Stimulated activated CD8-positive, alpha-beta memory T cell treated with anti-CD3 and anti-CD28 coated beads, Interleukin-12 subunit alpha, Interleukin-12 subunit beta, amount 100 ng/mL, for 24 hours (primary cell): ENCODE results near the gene CALML5.
"Not testable (repeated sequence)": the region's sequence is repeated elsewhere in the genome, so short reads cannot be mapped to it uniquely, and the experiment has no call there.

ENCODE experiments used
- DNase-seq: peaks from one replicate; pipeline ENCODE4 v3.0.0-alpha.2; 2020; ENCODE audit errors: extremely low read depth

Gene CALML5

GRCh38 chr10:5482016-5482415, 17.4 kb downstream of the CALML5 start:
- no peak for DNase-seq

- no peak for DNase-seq
These were observed 18.2 kb downstream of the CALML5 start for GRCh38 chr10:5481121-5481520.

GRCh38 chr10:5480162-5480941, 19.0 kb downstream of the CALML5 start:
- DNase-seq: no peak

GRCh38 chr10:5479481-5480161, 19.7 kb downstream of the CALML5 start:
- DNase-seq: no peak

- DNase-seq: no peak
These were observed 20.6 kb downstream of the CALML5 start for GRCh38 chr10:5478694-5479305.

GRCh38 chr10:5477948-5478693, 21.2 kb downstream of the CALML5 start:
- no peak for DNase-seq

- no peak for DNase-seq
These were observed 22.3 kb downstream of the CALML5 start for GRCh38 chr10:5476918-5477525.

GRCh38 chr10:5475974-5476807, 23.2 kb downstream of the CALML5 start:
- DNase-seq: not testable (repeated sequence)

- not testable (repeated sequence) for DNase-seq
These were observed 24.3 kb downstream of the CALML5 start for GRCh38 chr10:5475088-5475487.

- DNase-seq: not testable (repeated sequence)
These were observed 24.7 kb downstream of the CALML5 start for GRCh38 chr10:5474642-5475041.

GRCh38 chr10:5470062-5470751, 29.2 kb downstream of the CALML5 start:
- DNase-seq: no peak

GRCh38 chr10:5469353-5470061, 29.9 kb downstream of the CALML5 start:
- no peak for DNase-seq

- DNase-seq: no peak
These were observed 30.9 kb downstream of the CALML5 start for GRCh38 chr10:5468262-5469106.

- DNase-seq: no peak
These were observed 31.6 kb downstream of the CALML5 start for GRCh38 chr10:5467634-5468255.

GRCh38 chr10:5467207-5467535, 32.2 kb downstream of the CALML5 start:
- no peak for DNase-seq

- DNase-seq: no peak
These were observed 32.7 kb downstream of the CALML5 start for GRCh38 chr10:5466451-5467206.

GRCh38 chr10:5465976-5466450, 33.4 kb downstream of the CALML5 start:
- no peak for DNase-seq
